ENCODE measurements around the gene PDIA5.

GRCh38 chr3:123186695-123187094, 119.9 kb downstream of the PDIA5 start:
- TF ChIP-seq CTCF (IDR thresholded peaks at IDR 0.05) (no peak), POLR2A (IDR thresholded peaks at IDR 0.05) (no peak)

Data from testis (tissue), 2 donors.